Measurements from ENCODE around the gene ARHGAP18.

- TF ChIP-seq EZH2 (IDR thresholded peaks at IDR 0.05; ENCODE audit: insufficient read depth, poor library complexity, severe bottlenecking) (no peak), EZH2phosphoT487 (IDR thresholded peaks at IDR 0.05; ENCODE audit: insufficient read depth, low read depth) (no peak)
Observed at GRCh38 chr6:129623008-129623732, 86.8 kb downstream of the ARHGAP18 start.
